GM21423 (cell line): ENCODE results near the gene PRICKLE1.

Experiments used
- ATAC-seq: cut with Tn5 transposase; IDR thresholded peaks from one replicate; pipeline ENCODE4 v1.9.1; 2021; ENCODE audit warnings: mild to moderate bottlenecking, moderate library complexity; ENCODE audit not compliant: unreplicated experiment

PRICKLE1 gene

GRCh38 chr12:42588524-42589464 is 752 bp downstream of the PRICKLE1 start:
- ATAC-seq, result peak; percentile 29

- no peak for ATAC-seq
Observed at GRCh38 chr12:42587601-42588523, 1.7 kb downstream of the PRICKLE1 start.

DNA sequence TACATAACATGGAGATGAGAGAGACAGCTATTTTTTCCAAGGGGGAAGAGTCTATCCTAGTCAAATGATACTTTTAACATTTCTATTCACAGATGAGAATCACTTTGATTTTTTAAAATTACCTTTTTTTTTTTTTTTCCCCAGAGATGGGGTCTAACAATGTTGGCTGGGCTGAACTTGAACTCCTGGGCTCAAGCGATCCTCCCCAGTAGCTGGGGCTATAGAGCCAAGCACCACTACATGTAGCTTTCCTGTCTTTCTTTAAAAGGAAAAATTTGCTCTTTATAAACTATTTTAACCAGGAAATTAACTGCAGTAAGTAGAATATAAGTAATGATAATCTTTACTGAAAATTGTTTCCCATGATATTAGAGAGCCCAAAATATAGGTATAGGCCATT is 3.3 kb downstream of the PRICKLE1 start:
- ATAC-seq, result no peak

- no peak for ATAC-seq
Observed at GRCh38 chr12:42585841-42586216, 3.7 kb downstream of the PRICKLE1 start.

- no peak for ATAC-seq
Observed at GRCh38 chr12:42585154-42585840, 4.2 kb downstream of the PRICKLE1 start.

DNA sequence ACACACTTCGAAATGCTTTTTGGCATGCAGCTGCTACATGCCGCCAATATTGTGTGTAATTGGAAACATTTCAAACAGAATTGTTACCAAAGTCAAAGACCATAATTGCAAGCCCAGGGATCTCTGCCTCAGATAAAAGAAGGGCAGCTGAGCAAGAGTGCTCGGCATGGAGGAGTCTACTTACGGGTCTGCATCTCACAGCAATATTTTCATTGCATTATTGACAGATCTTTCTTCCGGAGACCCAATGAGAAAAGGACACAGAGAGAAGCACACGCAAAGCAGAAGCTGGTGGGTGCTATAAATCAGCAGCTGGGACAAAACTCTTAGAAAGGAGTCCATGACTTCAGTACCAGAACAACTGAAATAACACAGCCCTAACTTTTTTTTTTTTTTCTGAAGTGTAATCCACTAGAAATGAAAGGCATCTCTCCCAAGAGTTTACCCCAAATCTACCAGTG is 4.9 kb downstream of the PRICKLE1 start:
- ATAC-seq, result no peak

GRCh38 chr12:42583016-42583415 is 6.5 kb downstream of the PRICKLE1 start:
- ATAC-seq, result no peak

DNA sequence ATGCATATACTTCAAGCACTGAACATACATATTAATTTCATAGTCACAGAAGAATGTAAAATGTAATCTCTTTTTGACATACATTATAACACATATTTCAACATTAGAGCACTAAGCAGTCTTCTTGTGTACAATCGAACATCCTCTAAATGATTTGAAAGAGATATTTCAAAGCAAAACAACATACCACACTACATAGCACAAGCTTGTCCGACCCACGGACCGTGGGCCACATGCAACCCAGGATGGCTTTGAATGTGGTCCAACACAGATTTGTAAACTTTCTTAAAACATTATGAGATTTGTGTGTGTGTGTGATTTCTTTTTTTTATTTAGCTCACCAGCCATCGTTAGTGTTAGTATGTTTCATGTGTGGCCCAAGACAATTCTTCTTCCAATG is 7.0 kb downstream of the PRICKLE1 start:
- ATAC-seq, result no peak

GRCh38 chr12:42582050-42582449 is 7.5 kb downstream of the PRICKLE1 start:
- ATAC-seq, result no peak

GRCh38 chr12:42576374-42576773 is 13.2 kb downstream of the PRICKLE1 start:
- ATAC-seq, result no peak

DNA sequence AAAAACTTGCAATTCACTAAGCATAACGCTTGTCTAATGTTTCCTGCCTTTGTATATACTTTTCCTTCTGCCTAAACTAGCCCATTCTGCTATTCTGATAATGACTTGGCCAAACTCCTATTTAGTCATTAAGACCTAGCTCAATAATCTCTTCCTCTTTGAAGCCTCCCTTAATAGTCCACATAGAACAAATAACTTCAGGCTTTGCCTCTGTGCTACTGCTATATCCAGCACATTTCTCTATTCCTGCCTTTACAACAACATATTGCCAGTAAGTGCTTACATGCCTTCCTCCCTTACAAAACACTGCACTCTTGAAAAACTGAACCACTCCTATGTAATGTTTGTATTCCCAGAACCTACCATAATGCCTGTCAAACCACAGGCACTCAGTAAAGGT is 13.8 kb downstream of the PRICKLE1 start:
- no peak for ATAC-seq

DNA sequence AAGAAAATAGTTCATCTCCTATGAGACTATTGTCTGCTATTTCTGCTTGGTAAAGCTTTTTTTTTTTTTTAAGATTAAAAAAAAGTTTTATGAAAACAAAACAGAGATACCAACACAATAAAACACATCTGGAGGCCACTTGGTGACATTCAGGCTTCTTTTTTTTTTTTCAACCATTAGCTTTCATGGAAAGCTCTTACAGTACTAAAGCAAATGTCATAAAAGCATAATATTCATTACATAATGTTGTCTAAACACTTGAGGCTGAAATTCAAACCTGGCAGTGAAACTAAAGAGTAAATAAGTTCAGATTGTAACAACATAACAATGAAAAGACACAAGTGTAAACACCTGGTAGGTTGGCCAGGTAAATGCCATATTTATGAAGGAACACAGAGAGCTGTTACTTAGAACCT is 14.7 kb downstream of the PRICKLE1 start:
- ATAC-seq, result no peak

- no peak for ATAC-seq
Observed at GRCh38 chr12:42571327-42572009, 18.1 kb downstream of the PRICKLE1 start.

DNA sequence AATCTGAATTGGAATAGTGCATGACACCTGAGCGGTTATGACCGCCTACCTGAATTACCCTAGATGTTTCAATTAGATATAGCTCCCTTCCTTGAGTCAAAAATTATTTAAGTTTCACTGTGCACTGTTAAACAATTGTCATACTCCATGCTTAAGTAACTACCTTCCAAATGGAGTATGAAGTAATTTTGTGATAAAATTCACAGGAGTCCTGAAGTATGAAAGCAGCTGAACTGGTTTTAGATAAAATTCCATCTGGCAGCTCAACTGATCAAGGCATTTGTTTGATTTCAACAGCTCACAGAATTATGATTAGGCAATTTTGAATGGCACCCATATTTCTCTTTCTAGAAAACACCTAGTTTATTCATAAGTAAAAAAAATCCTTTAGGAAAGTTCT is 19.5 kb downstream of the PRICKLE1 start:
- ATAC-seq, result no peak

- ATAC-seq, result peak; percentile 70
Observed at GRCh38 chr12:42568952-42569915, 20.3 kb downstream of the PRICKLE1 start.

GRCh38 chr12:42565633-42566032 is 23.9 kb downstream of the PRICKLE1 start:
- no peak for ATAC-seq

DNA sequence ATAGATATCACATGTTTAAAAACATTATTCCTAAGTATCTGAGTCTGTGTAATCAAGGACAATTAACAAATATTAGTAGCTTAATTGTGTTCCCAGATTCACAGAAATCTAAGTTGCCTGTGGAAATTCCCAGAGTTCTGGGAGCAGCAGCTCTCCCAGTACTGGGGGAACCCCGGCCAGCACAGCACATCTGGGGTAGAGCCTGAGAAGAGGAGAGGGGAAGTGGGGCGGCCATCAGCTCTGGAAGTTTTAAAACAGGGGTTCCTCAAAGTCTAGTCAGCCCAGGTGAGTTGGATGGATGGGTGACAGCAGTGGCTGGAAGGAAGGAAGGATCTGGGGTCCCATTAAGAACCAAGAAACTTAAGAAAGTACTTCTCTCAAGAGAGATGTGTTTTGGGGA is 24.6 kb downstream of the PRICKLE1 start:
- ATAC-seq, result no peak

DNA sequence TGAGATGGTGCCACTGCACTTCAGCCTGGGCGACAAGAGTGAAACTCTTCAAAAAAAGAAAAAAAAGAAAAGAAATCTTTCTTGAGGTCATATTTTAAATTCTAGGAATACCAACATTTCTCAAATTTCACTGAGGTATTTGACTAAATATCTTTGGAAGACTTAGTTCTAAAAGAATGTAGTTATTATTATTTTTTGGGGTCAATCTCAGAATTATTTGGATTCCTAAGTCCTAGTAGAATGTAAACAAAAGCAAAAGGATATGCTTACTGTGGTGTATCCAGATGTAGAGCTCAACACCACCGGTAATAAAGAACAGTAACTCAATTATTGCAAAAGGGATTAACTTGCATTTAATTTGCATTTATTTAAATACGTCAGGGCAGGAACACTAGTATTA is 25.0 kb downstream of the PRICKLE1 start:
- no peak for ATAC-seq

DNA sequence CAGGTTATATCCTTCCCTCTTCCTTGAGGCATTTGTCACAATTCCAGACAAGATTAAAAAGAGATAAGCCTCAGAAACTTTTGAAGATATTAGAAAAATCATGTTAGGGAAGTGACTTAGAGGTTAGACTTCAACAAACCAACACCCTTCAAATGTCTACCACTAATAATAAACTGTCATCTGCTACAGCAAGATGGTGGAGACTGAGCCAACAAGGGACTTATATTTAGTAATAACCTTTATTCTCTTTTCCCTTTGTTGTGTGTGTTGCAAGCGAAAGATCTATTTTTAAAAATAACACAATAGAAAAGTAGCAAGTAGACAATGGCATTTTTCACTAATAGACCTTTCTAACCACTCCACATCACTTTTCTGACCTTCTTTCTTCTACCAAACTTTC is 28.6 kb downstream of the PRICKLE1 start:
- ATAC-seq, result no peak
